ENCODE data around the gene NSMCE1. TPM values are rescaled to one million over a fixed set of nuclear protein-coding genes. Genes with fewer than 3 reads are reported as not detected.

Gene NSMCE1
- total and polyA plus RNA-seq, 4 donors: 16.5 to 39.0 (median 21.7) TPM

- no peaks in the 10 kb centered on the region for H3K9me3 ChIP-seq (ENCODE audit: control insufficient read depth in 4 of 4, low read length in 3 of 4)
- no peak overlapping the region for H3K27ac ChIP-seq (ENCODE audit: low read depth in 1 of 2, low read length in 2 of 2)
- WGBS: 72% methylated on average over 2 of the region's 2 CpGs
- DNase-seq (ENCODE audit: low spot score): no peak
- H3K36me3 ChIP-seq (ENCODE audit: control insufficient read depth in 4 of 4, insufficient read depth in 3 of 4, low read depth in 1 of 4, low read length in 3 of 4): no peaks in the 10 kb centered on the region
- H3K4me1 ChIP-seq (ENCODE audit: control insufficient read depth in 4 of 4, insufficient read depth in 4 of 4, low read length in 3 of 4): no peaks in the 10 kb centered on the region
- no peak overlapping the region for H3K9ac ChIP-seq (ENCODE audit: low read depth in 1 of 2, low read length in 2 of 2)
- H3K4me3 ChIP-seq (ENCODE audit: low read depth in 1 of 3, low read length in 3 of 3): no peak overlapping the region
- H3K27me3 ChIP-seq (ENCODE audit: control insufficient read depth in 4 of 4, insufficient read depth in 4 of 4, low read length in 3 of 4): no peaks in the 10 kb centered on the region
- TF ChIP-seq ZBTB33 (IDR thresholded peaks at IDR 0.05) (no peak), RAD21 (IDR thresholded peaks at IDR 0.05) (no peak), RXRA (IDR thresholded peaks at IDR 0.05) (no peak), HNF4G (IDR thresholded peaks at IDR 0.05) (no peak), EGR1 (IDR thresholded peaks at IDR 0.05; ENCODE audit: low read depth in 2 of 2) (no peak), TAF1 (conservative IDR thresholded peaks at IDR 0.05) (no peak), SP1 (IDR thresholded peaks at IDR 0.05) (no peak), FOXA2 (IDR thresholded peaks at IDR 0.05) (no peak), JUND (IDR thresholded peaks at IDR 0.05) (no peak), HNF4A (conservative IDR thresholded peaks at IDR 0.05) (no peak), NR2F2 (IDR thresholded peaks at IDR 0.05) (no peak), FOXA1 (IDR thresholded peaks at IDR 0.05) (no peak), MAX (IDR thresholded peaks at IDR 0.05) (no peak), GABPA (IDR thresholded peaks at IDR 0.05 in 1 of 2, conservative IDR thresholded peaks at IDR 0.05 in 1 of 2) (no peak), REST (IDR thresholded peaks at IDR 0.05) (no peak), CTCF (IDR thresholded peaks at IDR 0.05; ENCODE audit: low read depth, low read length, missing input control) (no peak), YY1 (IDR thresholded peaks at IDR 0.05) (no peak), ATF3 (IDR thresholded peaks at IDR 0.05) (no peak)
Observed at GRCh38 chr16:27304102-27304501, 35.5 kb upstream of the NSMCE1 start.
